ENCODE measurements around the gene DMRTC1B. TPM values are rescaled to one million over a fixed set of nuclear protein-coding genes. Genes with fewer than 3 reads are reported as not detected.
"Not testable (repeated sequence)": the region's sequence is repeated elsewhere in the genome, so short reads cannot be mapped to it uniquely, and the experiment has no call there.

The DMRTC1B gene
- total RNA-seq, 2 experiments from 2014 or later, result 2.0 to 2.3 TPM

GRCh38 chrX:72790390-72790789, 13.7 kb downstream of the DMRTC1B start:
- H3K36me3 ChIP-seq (ENCODE audit: insufficient read depth, low read length); POLR2A ChIA-PET; H3K9me3 Mint-ChIP-seq; CTCF ChIA-PET; H3K27ac Mint-ChIP-seq; H3K4me3 ChIP-seq (ENCODE audit: low read length); H3K4me1 Mint-ChIP-seq (ENCODE audit: low read depth); H3K9me3 ChIP-seq (ENCODE audit: control insufficient read depth in 1 of 2, insufficient read depth in 1 of 2, low read length in 2 of 2); H3K36me3 Mint-ChIP-seq (ENCODE audit: low read depth); H3K27ac ChIP-seq (ENCODE audit: low read depth in 1 of 2, low read length in 2 of 2); H3K27me3 Mint-ChIP-seq; intact Hi-C loops (cut with DNase I, micrococcal nuclease); DNase-seq; H3K27me3 ChIP-seq (ENCODE audit: control insufficient read depth in 1 of 2, insufficient read depth in 2 of 2, low read length in 2 of 2); H3K4me3 Mint-ChIP-seq; H3K4me1 ChIP-seq (ENCODE audit: insufficient read depth, low read length); ATAC-seq (ENCODE audit: poor library complexity): not testable (repeated sequence)

GRCh38 chrX:72808110-72808509, 31.4 kb downstream of the DMRTC1B start, which contains the start of gene FAM236D:
Gene FAM236D, minus strand, starts transcription at chrX:72808210. Its CDS starts 100 bp downstream, at chrX:72808110.
- DNase-seq; ATAC-seq (ENCODE audit: poor library complexity); H3K27me3 ChIP-seq (ENCODE audit: control insufficient read depth in 1 of 2, insufficient read depth in 2 of 2, low read length in 2 of 2); H3K27me3 Mint-ChIP-seq; intact Hi-C loops (cut with DNase I, micrococcal nuclease); H3K4me1 ChIP-seq (ENCODE audit: insufficient read depth, low read length); H3K36me3 ChIP-seq (ENCODE audit: insufficient read depth, low read length); H3K9me3 Mint-ChIP-seq; H3K4me1 Mint-ChIP-seq (ENCODE audit: low read depth); H3K36me3 Mint-ChIP-seq (ENCODE audit: low read depth); POLR2A ChIA-PET; H3K27ac ChIP-seq (ENCODE audit: low read depth in 1 of 2, low read length in 2 of 2); H3K27ac Mint-ChIP-seq; H3K4me3 Mint-ChIP-seq; H3K4me3 ChIP-seq (ENCODE audit: low read length); H3K9me3 ChIP-seq (ENCODE audit: control insufficient read depth in 1 of 2, insufficient read depth in 1 of 2, low read length in 2 of 2); CTCF ChIA-PET: not testable (repeated sequence)

- H3K4me3 Mint-ChIP-seq; intact Hi-C loops (cut with DNase I, micrococcal nuclease); DNase-seq; H3K27me3 ChIP-seq (ENCODE audit: control insufficient read depth in 1 of 2, insufficient read depth in 2 of 2, low read length in 2 of 2); POLR2A ChIA-PET; H3K27ac ChIP-seq (ENCODE audit: low read depth in 1 of 2, low read length in 2 of 2); ATAC-seq (ENCODE audit: poor library complexity); H3K9me3 ChIP-seq (ENCODE audit: control insufficient read depth in 1 of 2, insufficient read depth in 1 of 2, low read length in 2 of 2); H3K27me3 Mint-ChIP-seq; H3K36me3 ChIP-seq (ENCODE audit: insufficient read depth, low read length); H3K4me1 Mint-ChIP-seq (ENCODE audit: low read depth); H3K27ac Mint-ChIP-seq; H3K36me3 Mint-ChIP-seq (ENCODE audit: low read depth); CTCF ChIA-PET; H3K4me1 ChIP-seq (ENCODE audit: insufficient read depth, low read length); H3K9me3 Mint-ChIP-seq; H3K4me3 ChIP-seq (ENCODE audit: low read length): not testable (repeated sequence)
Observed at GRCh38 chrX:72830701-72831100, 54.0 kb downstream of the DMRTC1B start.

GRCh38 chrX:72837532-72837931, 60.8 kb downstream of the DMRTC1B start:
- H3K4me3 ChIP-seq (ENCODE audit: low read length); intact Hi-C loops (cut with DNase I, micrococcal nuclease); H3K36me3 Mint-ChIP-seq (ENCODE audit: low read depth); H3K4me1 ChIP-seq (ENCODE audit: insufficient read depth, low read length); DNase-seq; H3K36me3 ChIP-seq (ENCODE audit: insufficient read depth, low read length); ATAC-seq (ENCODE audit: poor library complexity); H3K27ac ChIP-seq (ENCODE audit: low read depth in 1 of 2, low read length in 2 of 2); H3K27ac Mint-ChIP-seq; H3K9me3 ChIP-seq (ENCODE audit: control insufficient read depth in 1 of 2, insufficient read depth in 1 of 2, low read length in 2 of 2); H3K27me3 ChIP-seq (ENCODE audit: control insufficient read depth in 1 of 2, insufficient read depth in 2 of 2, low read length in 2 of 2); H3K27me3 Mint-ChIP-seq; H3K4me3 Mint-ChIP-seq; CTCF ChIA-PET; H3K4me1 Mint-ChIP-seq (ENCODE audit: low read depth); POLR2A ChIA-PET; H3K9me3 Mint-ChIP-seq: not testable (repeated sequence)

GRCh38 chrX:72882898-72883297, 106.2 kb downstream of the DMRTC1B start:
- H3K4me3 Mint-ChIP-seq, H3K27me3 Mint-ChIP-seq: not testable (repeated sequence)

GRCh38 chrX:72889740-72890139, 113.0 kb downstream of the DMRTC1B start:
- intact Hi-C loops (cut with DNase I, micrococcal nuclease); POLR2A ChIA-PET: not testable (repeated sequence)

More at GRCh38 chrX:72882898-72883297, 106.2 kb downstream of the DMRTC1B start:
- H3K4me1 Mint-ChIP-seq (ENCODE audit: low read depth); H3K36me3 ChIP-seq (ENCODE audit: insufficient read depth, low read length); H3K4me3 ChIP-seq (ENCODE audit: low read length); CTCF ChIA-PET; DNase-seq; H3K27ac Mint-ChIP-seq; H3K4me1 ChIP-seq (ENCODE audit: insufficient read depth, low read length); H3K27ac ChIP-seq (ENCODE audit: low read depth in 1 of 2, low read length in 2 of 2); POLR2A ChIA-PET; H3K9me3 ChIP-seq (ENCODE audit: control insufficient read depth in 1 of 2, insufficient read depth in 1 of 2, low read length in 2 of 2); H3K9me3 Mint-ChIP-seq; ATAC-seq (ENCODE audit: poor library complexity); intact Hi-C loops (cut with DNase I, micrococcal nuclease); H3K36me3 Mint-ChIP-seq (ENCODE audit: low read depth); H3K27me3 ChIP-seq (ENCODE audit: control insufficient read depth in 1 of 2, insufficient read depth in 2 of 2, low read length in 2 of 2): not testable (repeated sequence)

More at GRCh38 chrX:72889740-72890139, 113.0 kb downstream of the DMRTC1B start:
- H3K36me3 ChIP-seq (ENCODE audit: insufficient read depth, low read length); CTCF ChIA-PET; DNase-seq; H3K27me3 Mint-ChIP-seq; H3K4me1 ChIP-seq (ENCODE audit: insufficient read depth, low read length); H3K4me3 ChIP-seq (ENCODE audit: low read length); H3K27me3 ChIP-seq (ENCODE audit: control insufficient read depth in 1 of 2, insufficient read depth in 2 of 2, low read length in 2 of 2); H3K36me3 Mint-ChIP-seq (ENCODE audit: low read depth); H3K27ac Mint-ChIP-seq; H3K4me3 Mint-ChIP-seq; H3K9me3 ChIP-seq (ENCODE audit: control insufficient read depth in 1 of 2, insufficient read depth in 1 of 2, low read length in 2 of 2); H3K27ac ChIP-seq (ENCODE audit: low read depth in 1 of 2, low read length in 2 of 2); H3K9me3 Mint-ChIP-seq; ATAC-seq (ENCODE audit: poor library complexity); H3K4me1 Mint-ChIP-seq (ENCODE audit: low read depth): not testable (repeated sequence)
